Calu3 (cell line): ENCODE results near the gene MAPK1. TPM values are rescaled to one million over a fixed set of nuclear protein-coding genes. Genes with fewer than 3 reads are reported as not detected.
"Not testable (repeated sequence)": the region's sequence is repeated elsewhere in the genome, so short reads cannot be mapped to it uniquely, and the experiment has no call there.

Experiments
- BruUV-seq: library from RNA; stranded (reverse); fragments of 400-500 nt; replicated peaks from 2 replicates; lab custom pipeline; 2021; lab: Mats Ljungman, UMichigan
- CTCF ChIA-PET: fragments of 300-600 bp; sonication (Branson Sonifier 250); formaldehyde crosslinking; loops from one replicate; lab custom pipeline; 2022; ENCODE audit warnings: antibody characterized with exemption; lab: Charles Lee
- DNase-seq: peaks from one replicate; pipeline ENCODE4 v3.0.0; 2022
- H3K27ac Mint-ChIP-seq: one replicate; pipeline ENCODE4 v1.8.0; 2022; ENCODE audit warnings: mixed read lengths; ENCODE audit not compliant: unreplicated experiment
- H3K27me3 Mint-ChIP-seq: one replicate; pipeline ENCODE4 v1.8.0; 2022; ENCODE audit warnings: mixed read lengths; ENCODE audit not compliant: unreplicated experiment
- H3K36me3 Mint-ChIP-seq: one replicate; pipeline ENCODE4 v1.8.0; 2022; ENCODE audit warnings: mild to moderate bottlenecking, moderate library complexity, mixed read lengths; ENCODE audit not compliant: insufficient read depth, unreplicated experiment
- H3K4me1 Mint-ChIP-seq: one replicate; pipeline ENCODE4 v1.8.0; 2022; ENCODE audit warnings: mild to moderate bottlenecking, low read depth, mixed read lengths; ENCODE audit not compliant: unreplicated experiment
- H3K4me3 Mint-ChIP-seq: one replicate; pipeline ENCODE4 v1.8.0; 2022; ENCODE audit warnings: mild to moderate bottlenecking, low read depth, moderate library complexity, mixed read lengths; ENCODE audit not compliant: unreplicated experiment
- H3K9me3 Mint-ChIP-seq: one replicate; pipeline ENCODE4 v1.8.0; 2022; ENCODE audit warnings: low read depth, mixed read lengths; ENCODE audit not compliant: unreplicated experiment
- CTCF ChIP-seq: fragments of 200-600 bp; IDR thresholded peaks from one replicate; pipeline ENCODE4 v1.8.0; 2022; ENCODE audit warnings: antibody characterized with exemption; ENCODE audit not compliant: unreplicated experiment
- intact Hi-C: fragments of 100-400 bp; cut with micrococcal nuclease; formaldehyde crosslinking; loops from one replicate; pipeline ENCODE4 v1.10.0; 2022; ENCODE audit not compliant: unreplicated experiment
- total RNA-seq: library from RNA; stranded (reverse); gene quantifications from 2 replicates; pipeline ENCODE4 v1.2.3, GENCODE V29; 2022

MAPK1 gene
- total RNA-seq, 1 experiment from 2014 or later, result 157 TPM

GRCh38 chr22:21849489-21849888 is 18.0 kb downstream of the MAPK1 start:
- no peak for DNase-seq
- Mint-ChIP-seq H3K9me3 (no peaks in the 10 kb centered on the region), H3K36me3 (no peaks in the 10 kb centered on the region), H3K4me3 (no peak overlapping the region), H3K4me1 (no peaks in the 10 kb centered on the region), H3K27ac (no peak overlapping the region), H3K27me3 (no peaks in the 10 kb centered on the region)
- TF ChIP-seq CTCF, result no peak
- BruUV-seq, result no TSS peak
- intact Hi-C loops, result no loop called here
- CTCF ChIA-PET, result interaction anchor here (0.8 to 1.1 kb wide), 2 partner anchors 8 to 100 kb away, joined by 5 to 11 read pairs; no protein-coding TSS in a partner anchor

- H3K36me3 Mint-ChIP-seq, H3K4me3 Mint-ChIP-seq, CTCF ChIA-PET, H3K4me1 Mint-ChIP-seq, BruUV-seq, intact Hi-C loops, H3K9me3 Mint-ChIP-seq, H3K27me3 Mint-ChIP-seq, DNase-seq, H3K27ac Mint-ChIP-seq: not testable (repeated sequence)
These were observed 19.4 kb downstream of the MAPK1 start for GRCh38 chr22:21848057-21848456.

GRCh38 chr22:21845558-21846453 is 21.6 kb downstream of the MAPK1 start:
- no peaks in the 10 kb centered on the region for H3K9me3 Mint-ChIP-seq
- TF ChIP-seq CTCF, result no peak
- CTCF ChIA-PET, result no interaction called here
- DNase-seq, result no peak
- H3K4me3 Mint-ChIP-seq, result no peak overlapping the region
- no peaks in the 10 kb centered on the region for H3K27me3 Mint-ChIP-seq
- H3K27ac Mint-ChIP-seq, result no peak overlapping the region
- intact Hi-C loops, result no loop called here
- no TSS peak for BruUV-seq
- no peaks in the 10 kb centered on the region for H3K4me1 Mint-ChIP-seq
- no peaks in the 10 kb centered on the region for H3K36me3 Mint-ChIP-seq

GRCh38 chr22:21842946-21843345 is 24.5 kb downstream of the MAPK1 start:
- Mint-ChIP-seq H3K4me3 (no peak overlapping the region), H3K27ac (no peak overlapping the region), H3K9me3 (no peaks in the 10 kb centered on the region), H3K4me1 (peaks cover under 1% of the 10 kb centered on the region), H3K36me3 (no peaks in the 10 kb centered on the region), H3K27me3 (no peaks in the 10 kb centered on the region)
- no TSS peak for BruUV-seq
- no peak for DNase-seq
- CTCF ChIA-PET, result no interaction called here
- TF ChIP-seq CTCF, result no peak
- intact Hi-C loops, result no loop called here

- no peaks in the 10 kb centered on the region for H3K9me3 Mint-ChIP-seq
- no peak for DNase-seq
- BruUV-seq, result no TSS peak
- no peaks in the 10 kb centered on the region for H3K27me3 Mint-ChIP-seq
- TF ChIP-seq CTCF, result no peak
- CTCF ChIA-PET, result no interaction called here
- H3K36me3 Mint-ChIP-seq, result no peaks in the 10 kb centered on the region
- no peak overlapping the region for H3K27ac Mint-ChIP-seq
- H3K4me1 Mint-ChIP-seq, result peaks cover 13% of the 10 kb centered on the region
- no peak overlapping the region for H3K4me3 Mint-ChIP-seq
- intact Hi-C loops, result no loop called here
These were observed 26.0 kb downstream of the MAPK1 start for GRCh38 chr22:21841422-21841821.
